DOHH2 (cell line): Measurements from ENCODE around the gene PPP2R2C.

Experiments used
- H3F3A ChIP-seq: fragments of 200-600 bp; sonication (generic), shearing (Covaris generic); 2 replicates; pipeline ENCODE4 v1.6.0; 2016; ENCODE audit warnings: antibody characterized with exemption, mild to moderate bottlenecking; ENCODE audit not compliant: control insufficient read depth, insufficient read depth
- H3K27ac ChIP-seq: fragments of 200-600 bp; sonication (generic); 2 replicates; pipeline ENCODE4 v1.5.1; 2014; ENCODE audit warnings: low read depth, mild to moderate bottlenecking, low read length, moderate library complexity
- H3K27me3 ChIP-seq: fragments of 200-600 bp; sonication (generic); 2 replicates; pipeline ENCODE4 v1.6.1; 2014; ENCODE audit warnings: mild to moderate bottlenecking, low read length, mixed read lengths; ENCODE audit not compliant: control insufficient read depth
- H3K36me3 ChIP-seq: fragments of 200-600 bp; sonication (generic); 2 replicates; pipeline ENCODE4 v1.6.1; 2014; ENCODE audit warnings: mild to moderate bottlenecking, low read length, moderate library complexity, mixed read lengths; ENCODE audit not compliant: control insufficient read depth
- H3K4me1 ChIP-seq: fragments of 200-600 bp; sonication (generic); 2 replicates; pipeline ENCODE4 v1.6.1; 2014; ENCODE audit warnings: mild to moderate bottlenecking, low read length, mixed read lengths; ENCODE audit not compliant: control insufficient read depth
- H3K4me2 ChIP-seq: fragments of 200-600 bp; sonication (generic); 2 replicates; pipeline ENCODE4 v1.6.0; 2014; ENCODE audit warnings: mild to moderate bottlenecking, low read length, moderate library complexity
- H3K4me3 ChIP-seq: fragments of 200-600 bp; sonication (generic); 2 replicates; pipeline ENCODE4 v1.5.1; 2014; ENCODE audit warnings: mild to moderate bottlenecking, low read length, mixed read lengths
- H3K79me2 ChIP-seq: fragments of 200-600 bp; sonication (generic); 2 replicates; pipeline ENCODE4 v1.6.1; 2014; ENCODE audit warnings: mild to moderate bottlenecking, low read length, mixed read lengths; ENCODE audit not compliant: control insufficient read depth
- H3K9me2 ChIP-seq: fragments of 200-600 bp; sonication (generic); replicated peaks from 2 replicates; pipeline ENCODE4 v1.6.1; 2014; ENCODE audit warnings: mild to moderate bottlenecking, low read length, mixed read lengths; ENCODE audit not compliant: control insufficient read depth
- H3K9me3 ChIP-seq: fragments of 200-600 bp; sonication (generic); 2 replicates; pipeline ENCODE4 v1.6.1; 2014; ENCODE audit warnings: antibody characterized with exemption, low read length, mixed read lengths; ENCODE audit not compliant: control insufficient read depth, insufficient read depth
- H4K20me1 ChIP-seq: fragments of 200-600 bp; sonication (generic); 2 replicates; pipeline ENCODE4 v1.6.0; 2014; ENCODE audit warnings: low read depth, mild to moderate bottlenecking, antibody characterized with exemption, low read length, moderate library complexity; ENCODE audit not compliant: control insufficient read depth, insufficient read depth
- EZH2phosphoT487 ChIP-seq: fragments of 200-600 bp; sonication (generic); IDR thresholded peaks from 2 replicates; pipeline ENCODE4 v1.6.1; 2017; ENCODE audit warnings: borderline replicate concordance, mild to moderate bottlenecking, antibody characterized with exemption, low read length, moderate library complexity, mixed read lengths
- TF ChIP-seq, protein P1 (sequence below): fragments of 200-600 bp; sonication (generic); IDR thresholded peaks from one replicate; pipeline ENCODE4 v1.5.1; 2014; ENCODE audit warnings: antibody characterized with exemption, mild to moderate bottlenecking, low read depth, low read length; ENCODE audit not compliant: poor library complexity, severe bottlenecking

PPP2R2C gene

DNA sequence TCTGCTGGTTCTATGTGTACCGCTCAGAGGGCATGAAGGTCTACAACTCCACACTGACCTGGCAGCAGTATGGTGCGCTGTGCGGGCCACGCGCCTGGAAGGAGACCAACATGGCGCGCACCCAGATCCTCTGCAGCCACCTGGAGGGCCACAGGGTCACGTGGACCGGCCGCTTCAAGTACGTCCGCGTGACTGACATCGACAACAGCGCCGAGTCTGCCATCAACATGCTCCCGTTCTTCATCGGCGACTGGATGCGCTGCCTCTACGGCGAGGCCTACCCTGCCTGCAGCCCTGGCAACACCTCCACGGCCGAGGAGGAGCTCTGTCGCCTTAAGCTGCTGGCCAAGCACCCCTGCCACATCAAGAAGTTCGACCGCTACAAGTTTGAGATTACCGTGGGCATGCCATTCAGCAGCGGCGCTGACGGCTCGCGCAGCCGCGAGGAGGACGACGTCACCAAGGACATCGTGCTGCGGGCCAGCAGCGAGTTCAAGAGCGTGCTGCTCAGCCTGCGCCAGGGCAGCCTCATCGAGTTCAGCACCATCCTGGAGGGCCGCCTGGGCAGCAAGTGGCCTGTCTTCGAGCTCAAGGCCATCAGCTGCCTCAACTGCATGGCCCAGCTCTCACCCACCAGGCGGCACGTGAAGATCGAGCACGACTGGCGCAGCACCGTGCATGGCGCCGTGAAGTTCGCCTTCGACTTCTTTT lies 170.5 kb downstream of the PPP2R2C start:
- no peaks in the 10 kb centered on the region for H4K20me1 ChIP-seq
- no peak for TF ChIP-seq EZH2phosphoT487
- H3K4me2 ChIP-seq: no peak overlapping the region
- H3K36me3 ChIP-seq: no peaks in the 10 kb centered on the region
- H3K27ac ChIP-seq: no peak overlapping the region
- H3K79me2 ChIP-seq: no peaks in the 10 kb centered on the region
- no peaks in the 10 kb centered on the region for H3K27me3 ChIP-seq
- no peaks in the 10 kb centered on the region for H3K9me3 ChIP-seq
- no peaks in the 10 kb centered on the region for H3F3A ChIP-seq
- H3K9me2 ChIP-seq: no peaks in the 10 kb centered on the region
- no peak overlapping the region for H3K4me3 ChIP-seq
- no peaks in the 10 kb centered on the region for H3K4me1 ChIP-seq

DNA sequence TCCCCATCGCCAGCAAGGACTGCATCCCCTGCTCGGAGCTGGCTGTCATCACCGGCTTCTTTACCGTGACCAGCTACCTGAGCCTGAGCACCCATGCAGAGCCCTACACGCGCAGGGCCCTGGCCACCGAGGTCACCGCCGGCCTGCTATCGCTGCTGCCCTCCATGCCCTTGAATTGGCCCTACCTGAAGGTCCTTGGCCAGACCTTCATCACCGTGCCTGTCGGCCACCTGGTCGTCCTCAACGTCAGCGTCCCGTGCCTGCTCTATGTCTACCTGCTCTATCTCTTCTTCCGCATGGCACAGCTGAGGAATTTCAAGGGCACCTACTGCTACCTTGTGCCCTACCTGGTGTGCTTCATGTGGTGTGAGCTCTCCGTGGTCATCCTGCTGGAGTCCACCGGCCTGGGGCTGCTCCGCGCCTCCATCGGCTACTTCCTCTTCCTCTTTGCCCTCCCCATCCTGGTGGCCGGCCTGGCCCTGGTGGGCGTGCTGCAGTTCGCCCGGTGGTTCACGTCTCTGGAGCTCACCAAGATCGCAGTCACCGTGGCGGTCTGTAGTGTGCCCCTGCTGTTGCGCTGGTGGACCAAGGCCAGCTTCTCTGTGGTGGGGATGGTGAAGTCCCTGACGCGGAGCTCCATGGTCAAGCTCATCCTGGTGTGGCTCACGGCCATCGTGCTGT lies 171.2 kb downstream of the PPP2R2C start:
- H3K79me2 ChIP-seq: no peaks in the 10 kb centered on the region
- no peak overlapping the region for H3K4me3 ChIP-seq
- H3K9me2 ChIP-seq: no peaks in the 10 kb centered on the region
- H3K9me3 ChIP-seq: no peaks in the 10 kb centered on the region
- no peaks in the 10 kb centered on the region for H3F3A ChIP-seq
- no peaks in the 10 kb centered on the region for H3K4me1 ChIP-seq
- no peaks in the 10 kb centered on the region for H3K27me3 ChIP-seq
- TF ChIP-seq, protein P1, sequence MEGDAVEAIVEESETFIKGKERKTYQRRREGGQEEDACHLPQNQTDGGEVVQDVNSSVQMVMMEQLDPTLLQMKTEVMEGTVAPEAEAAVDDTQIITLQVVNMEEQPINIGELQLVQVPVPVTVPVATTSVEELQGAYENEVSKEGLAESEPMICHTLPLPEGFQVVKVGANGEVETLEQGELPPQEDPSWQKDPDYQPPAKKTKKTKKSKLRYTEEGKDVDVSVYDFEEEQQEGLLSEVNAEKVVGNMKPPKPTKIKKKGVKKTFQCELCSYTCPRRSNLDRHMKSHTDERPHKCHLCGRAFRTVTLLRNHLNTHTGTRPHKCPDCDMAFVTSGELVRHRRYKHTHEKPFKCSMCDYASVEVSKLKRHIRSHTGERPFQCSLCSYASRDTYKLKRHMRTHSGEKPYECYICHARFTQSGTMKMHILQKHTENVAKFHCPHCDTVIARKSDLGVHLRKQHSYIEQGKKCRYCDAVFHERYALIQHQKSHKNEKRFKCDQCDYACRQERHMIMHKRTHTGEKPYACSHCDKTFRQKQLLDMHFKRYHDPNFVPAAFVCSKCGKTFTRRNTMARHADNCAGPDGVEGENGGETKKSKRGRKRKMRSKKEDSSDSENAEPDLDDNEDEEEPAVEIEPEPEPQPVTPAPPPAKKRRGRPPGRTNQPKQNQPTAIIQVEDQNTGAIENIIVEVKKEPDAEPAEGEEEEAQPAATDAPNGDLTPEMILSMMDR: no peak
- no peak for TF ChIP-seq EZH2phosphoT487
- H4K20me1 ChIP-seq: no peaks in the 10 kb centered on the region
- no peak overlapping the region for H3K4me2 ChIP-seq
- no peaks in the 10 kb centered on the region for H3K36me3 ChIP-seq
- H3K27ac ChIP-seq: no peak overlapping the region

DNA sequence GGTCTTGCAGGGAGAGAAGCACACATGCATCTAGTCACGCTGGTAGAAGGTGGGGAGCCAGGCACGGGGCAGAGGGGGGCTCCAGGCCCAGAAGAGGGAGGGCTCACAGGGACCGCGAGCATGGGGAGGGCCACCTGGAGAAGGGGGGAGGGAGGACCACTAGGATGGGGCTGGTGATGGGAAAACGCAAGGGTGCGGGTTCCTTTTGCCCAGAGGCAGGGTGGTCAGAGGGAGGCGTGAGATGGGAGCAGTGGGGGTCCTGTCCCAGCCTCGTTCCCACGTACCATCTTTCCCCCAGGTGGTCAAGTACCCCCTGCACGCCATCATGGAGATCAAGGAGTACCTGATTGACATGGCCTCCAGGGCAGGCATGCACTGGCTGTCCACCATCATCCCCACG lies 172.1 kb downstream of the PPP2R2C start:
- no peak overlapping the region for H3K27ac ChIP-seq
- TF ChIP-seq, protein P1: no peak
- TF ChIP-seq EZH2phosphoT487: no peak
- H3K79me2 ChIP-seq: no peaks in the 10 kb centered on the region
- H3K4me1 ChIP-seq: no peaks in the 10 kb centered on the region
- H3K9me2 ChIP-seq: no peaks in the 10 kb centered on the region
- no peak overlapping the region for H3K4me2 ChIP-seq
- H4K20me1 ChIP-seq: no peaks in the 10 kb centered on the region
- H3K36me3 ChIP-seq: no peaks in the 10 kb centered on the region
- H3F3A ChIP-seq: no peaks in the 10 kb centered on the region
- no peak overlapping the region for H3K4me3 ChIP-seq
- H3K9me3 ChIP-seq: no peaks in the 10 kb centered on the region
- no peaks in the 10 kb centered on the region for H3K27me3 ChIP-seq

DNA sequence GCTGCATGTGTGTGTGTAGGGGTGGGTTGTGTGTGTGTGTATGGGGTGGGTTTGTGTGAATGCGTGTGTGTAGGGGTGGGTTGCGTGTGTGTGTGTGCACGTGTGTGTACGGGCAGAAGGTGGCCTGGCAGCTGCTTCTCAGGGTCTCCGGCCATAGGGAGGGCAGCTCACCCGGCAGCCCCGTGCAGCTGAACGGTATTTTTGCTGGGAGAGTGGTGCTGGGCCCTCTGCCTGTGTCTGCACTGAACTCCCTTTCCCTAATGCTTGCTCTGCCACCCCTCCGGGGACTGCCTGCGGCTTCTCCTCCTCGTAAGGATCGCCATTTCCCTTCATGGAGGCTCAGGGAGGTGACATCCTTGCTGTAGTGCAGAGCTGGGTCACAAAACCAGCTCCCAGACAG lies 172.5 kb downstream of the PPP2R2C start:
- Histone ChIP-seq H3K4me3 (no peak overlapping the region), H3K79me2 (no peaks in the 10 kb centered on the region), H3K36me3 (no peaks in the 10 kb centered on the region), H3F3A (no peaks in the 10 kb centered on the region), H3K27me3 (no peaks in the 10 kb centered on the region), H3K4me2 (no peak overlapping the region), H3K4me1 (no peaks in the 10 kb centered on the region), H3K9me2 (no peaks in the 10 kb centered on the region), H3K27ac (no peak overlapping the region), H3K9me3 (no peaks in the 10 kb centered on the region), H4K20me1 (no peaks in the 10 kb centered on the region)
- TF ChIP-seq EZH2phosphoT487: no peak
